Right lobe of liver (tissue), 6 donors: ENCODE results near the gene OST4. TPM values are rescaled to one million over a fixed set of nuclear protein-coding genes. Genes with fewer than 3 reads are reported as not detected.

Experiments used
- ATAC-seq, 4 donors: fragments of 200-7000 bp; cut with Tn5 transposase; one replicate each; pipeline ENCODE4 v1.9.1; 2020; ENCODE audit warnings: mild to moderate bottlenecking in 4 of 4, moderate library complexity in 4 of 4
- DNase-seq, 3 donors: peaks; one replicate each; pipeline ENCODE4 v3.0.0-alpha.2; 2020
- H3K27ac ChIP-seq, 3 donors: fragments of 200-600 bp; one replicate each; pipeline ENCODE4 v1.8.0; 2022
- H3K27me3 ChIP-seq, 2 donors: fragments of 200-600 bp; one replicate each; pipeline ENCODE4 v1.8.0; 2022
- H3K36me3 ChIP-seq, 4 donors: fragments of 200-600 bp; sonication (generic) in 1 of 4; one replicate each; pipeline versions ENCODE4 v1.5.1 to v1.8.0; 2017 to 2022; ENCODE audit warnings: control low read depth in 1 of 4
- H3K4me1 ChIP-seq, 4 donors: fragments of 200-600 bp; sonication (generic) in 1 of 4; one replicate each; pipeline versions ENCODE4 v1.5.1 to v1.8.0; 2017 to 2022; ENCODE audit warnings: control low read depth in 1 of 4
- H3K4me3 ChIP-seq, 3 donors: fragments of 200-600 bp; one replicate each; pipeline ENCODE4 v1.8.0; 2022
- H3K9me3 ChIP-seq, 4 donors: fragments of 200-600 bp; sonication (generic) in 1 of 4; one replicate each; pipeline versions ENCODE4 v1.5.1 to v1.8.0; 2017 to 2022; ENCODE audit warnings: control low read depth in 1 of 4
- POLR2A ChIP-seq: fragments of 450-650 bp; IDR thresholded peaks from one replicate; pipeline ENCODE4 v1.6.1; 2017; ENCODE audit warnings: antibody characterized with exemption, mild to moderate bottlenecking
- WGBS: methylation state at CpG from one replicate; pipeline ENCODE4 v1.1.6; 2018; ENCODE audit warnings: low coverage, low lambda C conversion rate; ENCODE audit not compliant: insufficient coverage; ENCODE audit errors: missing lambda C conversion rate; 5-methylcytosine and 5-hydroxymethylcytosine counted together
- intact Hi-C, 2 donors: fragments of 100-400 bp; cut with DNase I; formaldehyde crosslinking; loops; one replicate each; pipeline versions ENCODE4 v1.11.2 to v1.14.1; 2022
- total RNA-seq, 6 experiments: library from RNA; depleted of rRNA in 2 of 6; stranded (reverse); fragments of >200 nt in 2 of 6; fragmentation: NEBNext Ultra II Directional in 3 of 6; extraction: Animal tissue kit (Norgen Biotek cat#: 25700) in 3 of 6; gene quantifications; one replicate each; pipeline versions ENCODE4 v1.1.0 to v1.2.4, GENCODE V29; 2016 to 2023
- TF ChIP-seq, protein P1 (sequence below), 4 donors: fragments of 200-600 bp in 3 of 4; fragments of 450-650 bp in 1 of 4; IDR thresholded peaks; one replicate each; pipeline versions ENCODE4 v1.5.1 to v1.8.0; 2016 to 2022; ENCODE audit warnings: antibody characterized with exemption in 4 of 4, mild to moderate bottlenecking in 2 of 4
- donor health status: DM: no; HTN: yes; CAD: no.
- donor health status: DM: no; HTN: no; CAD: no.
- donor health status: DM: no; HTN: no; CAD: no.
- donor health status: DM: no; HTN: yes; CAD: no.
- donor health status: DM: no; HTN: yes; CAD: no.

Gene OST4
- total RNA-seq, 6 experiments from 2014 or later, result 144 to 182 (median 161) TPM

DNA sequence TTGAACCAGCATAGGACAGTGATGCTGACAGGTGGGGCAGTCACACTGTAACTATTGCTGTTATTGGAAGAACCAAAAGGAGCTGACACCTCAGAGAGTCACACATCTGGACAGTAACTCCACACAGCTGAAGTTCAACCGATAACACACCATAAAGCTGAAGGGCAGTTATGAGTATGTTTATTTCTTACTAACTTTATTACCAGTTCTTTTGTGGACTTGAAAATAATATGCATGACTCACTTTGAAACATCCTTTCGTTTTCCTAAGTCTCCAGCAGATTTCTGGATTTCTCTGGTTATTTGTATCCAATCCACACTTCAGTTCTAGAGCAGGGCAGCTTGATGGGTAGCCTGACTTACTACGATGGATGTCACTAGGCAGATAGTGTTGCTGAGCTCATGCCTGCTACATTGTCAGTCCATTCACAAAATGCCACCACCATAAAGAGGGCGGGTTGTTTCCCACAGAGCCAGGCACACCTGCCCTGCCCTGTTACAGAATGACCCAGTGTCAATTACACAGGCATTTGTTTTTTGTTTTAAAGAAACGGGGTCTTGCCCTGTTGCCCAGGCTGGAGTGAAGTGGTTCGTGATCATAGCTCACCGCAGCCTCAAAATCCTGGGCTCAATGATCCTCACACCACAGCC, 28.3 kb downstream of the OST4 start:
- Histone ChIP-seq H3K4me3 (no peak overlapping the region), H3K9me3 (no peaks in the 10 kb centered on the region), H3K36me3 (peaks cover 0 to 39% (median 19%) of the 10 kb centered on the region in 4 donors), H3K27me3 (no peaks in the 10 kb centered on the region), H3K4me1 (no peaks in the 10 kb centered on the region), H3K27ac (no peak overlapping the region)
- intact Hi-C loops, result no loop called here
- DNase-seq (no peak), ATAC-seq (no peak)
- 94% methylated on average over 7 of the region's 7 CpGs for WGBS
- TF ChIP-seq, protein P1, sequence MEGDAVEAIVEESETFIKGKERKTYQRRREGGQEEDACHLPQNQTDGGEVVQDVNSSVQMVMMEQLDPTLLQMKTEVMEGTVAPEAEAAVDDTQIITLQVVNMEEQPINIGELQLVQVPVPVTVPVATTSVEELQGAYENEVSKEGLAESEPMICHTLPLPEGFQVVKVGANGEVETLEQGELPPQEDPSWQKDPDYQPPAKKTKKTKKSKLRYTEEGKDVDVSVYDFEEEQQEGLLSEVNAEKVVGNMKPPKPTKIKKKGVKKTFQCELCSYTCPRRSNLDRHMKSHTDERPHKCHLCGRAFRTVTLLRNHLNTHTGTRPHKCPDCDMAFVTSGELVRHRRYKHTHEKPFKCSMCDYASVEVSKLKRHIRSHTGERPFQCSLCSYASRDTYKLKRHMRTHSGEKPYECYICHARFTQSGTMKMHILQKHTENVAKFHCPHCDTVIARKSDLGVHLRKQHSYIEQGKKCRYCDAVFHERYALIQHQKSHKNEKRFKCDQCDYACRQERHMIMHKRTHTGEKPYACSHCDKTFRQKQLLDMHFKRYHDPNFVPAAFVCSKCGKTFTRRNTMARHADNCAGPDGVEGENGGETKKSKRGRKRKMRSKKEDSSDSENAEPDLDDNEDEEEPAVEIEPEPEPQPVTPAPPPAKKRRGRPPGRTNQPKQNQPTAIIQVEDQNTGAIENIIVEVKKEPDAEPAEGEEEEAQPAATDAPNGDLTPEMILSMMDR (IDR thresholded peaks at IDR 0.05), result no peak
- no peak for TF ChIP-seq POLR2A

DNA sequence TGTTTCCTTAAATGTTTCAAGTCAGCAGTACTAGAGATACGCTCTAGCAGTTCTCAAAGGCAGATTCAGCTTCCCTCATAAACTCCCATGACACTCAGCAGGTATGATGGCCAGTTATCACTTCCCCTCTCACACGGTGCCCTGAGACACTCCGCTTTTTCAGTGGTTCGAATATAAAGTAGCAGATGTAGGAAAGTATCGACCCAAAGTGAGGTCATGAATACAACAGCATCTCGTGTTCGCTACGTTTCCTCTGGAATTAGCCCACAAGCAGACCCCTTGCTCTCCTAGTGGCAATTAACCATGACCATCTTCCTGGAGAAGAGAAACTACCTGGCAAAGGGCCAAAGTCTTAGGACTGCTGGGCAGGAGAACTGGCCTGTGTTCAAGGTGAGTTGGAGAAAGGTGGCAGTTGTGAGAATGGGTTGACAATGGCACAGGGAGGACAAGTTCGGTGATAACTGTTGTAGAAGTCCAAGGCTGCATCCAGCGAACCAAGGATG, 29.2 kb downstream of the OST4 start:
- 75% methylated on average over 9 of the region's 10 CpGs for WGBS
- Histone ChIP-seq H3K36me3 (peaks cover 2 to 48% (median 25%) of the 10 kb centered on the region in 4 donors), H3K27ac (no peak overlapping the region), H3K4me1 (no peaks in the 10 kb centered on the region), H3K9me3 (no peaks in the 10 kb centered on the region), H3K4me3 (no peak overlapping the region), H3K27me3 (no peaks in the 10 kb centered on the region)
- no peak for ATAC-seq
- intact Hi-C loops, result no loop called here
- TF ChIP-seq POLR2A, result no peak
- TF ChIP-seq, protein P1 (IDR thresholded peaks at IDR 0.05), result no peak
- DNase-seq, result no peak

DNA sequence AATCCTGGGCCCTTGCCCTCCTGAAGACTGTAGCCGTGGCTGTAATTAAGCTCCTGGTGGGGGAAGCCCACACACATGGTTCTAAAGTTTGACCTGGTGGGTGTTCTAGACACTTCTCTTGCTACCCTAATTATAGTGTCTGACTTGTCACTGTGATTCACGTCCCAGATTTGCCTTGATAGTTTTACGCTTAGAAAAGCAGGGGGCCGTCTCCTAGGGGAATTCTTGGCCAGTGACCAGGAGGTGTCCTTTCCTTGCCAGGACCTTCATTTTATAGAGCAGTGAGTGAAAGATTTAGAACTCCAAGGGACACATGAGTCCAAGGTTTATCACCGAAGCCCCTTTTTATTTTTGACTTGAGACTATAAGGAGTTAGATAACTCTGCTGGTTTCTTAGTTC, 29.7 kb downstream of the OST4 start:
- intact Hi-C loops, result no loop called here
- TF ChIP-seq POLR2A, result no peak
- TF ChIP-seq, protein P1 (IDR thresholded peaks at IDR 0.05), result no peak
- H3K9me3 ChIP-seq, result no peaks in the 10 kb centered on the region
- no peak for DNase-seq
- H3K4me3 ChIP-seq, result no peak overlapping the region
- WGBS, result 74% methylated on average over 5 of the region's 5 CpGs
- no peak for ATAC-seq
- no peaks in the 10 kb centered on the region for H3K27me3 ChIP-seq
- H3K36me3 ChIP-seq, result peaks cover 5 to 53% (median 29%) of the 10 kb centered on the region in 4 donors
- H3K27ac ChIP-seq, result no peak overlapping the region
- H3K4me1 ChIP-seq, result no peaks in the 10 kb centered on the region

DNA sequence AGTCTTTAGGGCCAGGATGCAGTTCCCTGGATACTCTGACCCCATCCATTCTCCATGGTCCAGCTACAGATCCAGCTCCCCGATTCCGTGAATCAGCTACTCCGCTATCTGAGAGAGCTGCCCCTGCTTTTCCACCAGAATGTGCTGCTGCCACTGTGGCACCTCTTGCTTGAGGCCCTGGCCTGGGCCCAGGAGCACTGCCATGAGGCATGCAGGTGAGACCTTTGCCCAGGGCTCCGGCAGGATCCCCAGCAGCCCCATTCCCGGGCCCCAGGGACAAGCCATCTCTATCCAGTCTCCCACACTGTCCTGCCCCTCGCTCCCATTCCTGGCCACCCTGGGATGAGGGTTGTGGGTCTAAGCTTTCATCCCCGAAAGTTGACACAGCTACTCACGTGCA, 31.2 kb downstream of the OST4 start:
- H3K36me3 ChIP-seq, result peaks cover 5 to 67% (median 40%) of the 10 kb centered on the region in 4 donors
- no CpG with 5 or more reads among the region's 8 CpGs for WGBS
- no peaks in the 10 kb centered on the region for H3K27me3 ChIP-seq
- no peak for TF ChIP-seq POLR2A
- TF ChIP-seq, protein P1 (IDR thresholded peaks at IDR 0.05), result no peak
- no peak overlapping the region for H3K27ac ChIP-seq
- no peaks in the 10 kb centered on the region for H3K9me3 ChIP-seq
- intact Hi-C loops, result no loop called here
- peak; percentile 21 to 64 (median 49) for ATAC-seq
- H3K4me3 ChIP-seq, result no peak overlapping the region
- DNase-seq, result no peak
- no peaks in the 10 kb centered on the region for H3K4me1 ChIP-seq
